ENCODE measurements around the gene ATP6V1E1.

Gene ATP6V1E1

DNA sequence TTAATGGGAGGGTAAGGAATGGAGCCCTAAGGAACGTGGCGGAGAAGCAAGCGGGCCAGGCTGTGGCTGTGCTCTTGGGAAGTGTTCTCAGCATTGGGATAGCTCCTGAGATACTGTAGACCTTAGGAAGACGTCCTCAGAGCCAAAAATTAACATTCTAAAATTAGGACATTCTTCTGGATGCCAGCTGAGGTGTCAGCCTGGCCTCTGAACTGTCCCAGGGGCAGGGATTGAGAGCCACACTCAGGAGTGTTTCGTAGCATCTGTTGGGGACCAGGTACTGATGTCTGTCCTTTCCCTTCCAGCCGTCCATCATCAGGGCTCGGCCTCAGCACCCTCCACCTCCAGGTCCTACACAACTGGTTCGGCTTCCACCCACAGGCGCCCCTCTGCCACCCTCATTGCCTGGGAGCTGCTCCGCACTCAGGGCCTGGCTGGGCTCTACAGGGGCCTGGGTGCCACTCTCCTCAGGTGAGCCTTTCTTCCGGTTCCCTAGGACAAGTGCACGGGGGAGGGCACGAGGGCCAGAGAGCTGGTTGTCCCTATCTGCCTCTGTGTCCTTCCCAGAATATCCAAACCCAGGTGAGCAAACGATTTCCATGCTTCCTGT, 41.6 kb downstream of the ATP6V1E1 start (continued):
- TF ChIP-seq, protein P1, sequence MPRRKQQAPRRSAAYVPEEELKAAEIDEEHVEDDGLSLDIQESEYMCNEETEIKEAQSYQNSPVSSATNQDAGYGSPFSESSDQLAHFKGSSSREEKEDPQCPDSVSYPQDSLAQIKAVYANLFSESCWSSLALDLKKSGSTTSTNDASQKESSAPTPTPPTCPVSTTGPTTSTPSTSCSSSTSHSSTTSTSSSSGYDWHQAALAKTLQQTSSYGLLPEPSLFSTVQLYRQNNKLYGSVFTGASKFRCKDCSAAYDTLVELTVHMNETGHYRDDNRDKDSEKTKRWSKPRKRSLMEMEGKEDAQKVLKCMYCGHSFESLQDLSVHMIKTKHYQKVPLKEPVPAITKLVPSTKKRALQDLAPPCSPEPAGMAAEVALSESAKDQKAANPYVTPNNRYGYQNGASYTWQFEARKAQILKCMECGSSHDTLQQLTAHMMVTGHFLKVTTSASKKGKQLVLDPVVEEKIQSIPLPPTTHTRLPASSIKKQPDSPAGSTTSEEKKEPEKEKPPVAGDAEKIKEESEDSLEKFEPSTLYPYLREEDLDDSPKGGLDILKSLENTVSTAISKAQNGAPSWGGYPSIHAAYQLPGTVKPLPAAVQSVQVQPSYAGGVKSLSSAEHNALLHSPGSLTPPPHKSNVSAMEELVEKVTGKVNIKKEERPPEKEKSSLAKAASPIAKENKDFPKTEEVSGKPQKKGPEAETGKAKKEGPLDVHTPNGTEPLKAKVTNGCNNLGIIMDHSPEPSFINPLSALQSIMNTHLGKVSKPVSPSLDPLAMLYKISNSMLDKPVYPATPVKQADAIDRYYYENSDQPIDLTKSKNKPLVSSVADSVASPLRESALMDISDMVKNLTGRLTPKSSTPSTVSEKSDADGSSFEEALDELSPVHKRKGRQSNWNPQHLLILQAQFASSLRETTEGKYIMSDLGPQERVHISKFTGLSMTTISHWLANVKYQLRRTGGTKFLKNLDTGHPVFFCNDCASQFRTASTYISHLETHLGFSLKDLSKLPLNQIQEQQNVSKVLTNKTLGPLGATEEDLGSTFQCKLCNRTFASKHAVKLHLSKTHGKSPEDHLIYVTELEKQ (tag by site-specific recombination; IDR thresholded peaks at IDR 0.05; ENCODE audit: borderline replicate concordance): no peak
- TF ChIP-seq INSM2 (tag by site-specific recombination; IDR thresholded peaks at IDR 0.05): no peak
- no peak for TF ChIP-seq ZNF707 (tag by site-specific recombination; IDR thresholded peaks at IDR 0.05)
- no peak for TF ChIP-seq ZNF146 (tag by site-specific recombination; IDR thresholded peaks at IDR 0.05)
- no peak for TF ChIP-seq ZNF704 (tag by site-specific recombination; IDR thresholded peaks at IDR 0.05)

- Histone ChIP-seq H3K27ac (ENCODE audit: extremely low read depth, low read depth, low read length) (no peak overlapping the region), H3K4me1 (ENCODE audit: control insufficient read depth, insufficient read depth, low read length) (no peaks in the 10 kb centered on the region), H3K9me3 (ENCODE audit: control insufficient read depth, insufficient read depth, low read depth, low read length) (no peaks in the 10 kb centered on the region), H3K4me3 (ENCODE audit: low read depth, low read length) (no peak overlapping the region), H3K36me3 (ENCODE audit: control insufficient read depth in 2 of 2, insufficient read depth in 1 of 2, low read length in 2 of 2) (no peaks in the 10 kb centered on the region)
- CTCF ChIA-PET: interaction anchor here (0.6 kb wide), 1 partner anchor 31 kb away, joined by 3 read pairs; no protein-coding TSS in a partner anchor
- POLR2A ChIA-PET: no interaction called here
- TF ChIP-seq, protein P2, sequence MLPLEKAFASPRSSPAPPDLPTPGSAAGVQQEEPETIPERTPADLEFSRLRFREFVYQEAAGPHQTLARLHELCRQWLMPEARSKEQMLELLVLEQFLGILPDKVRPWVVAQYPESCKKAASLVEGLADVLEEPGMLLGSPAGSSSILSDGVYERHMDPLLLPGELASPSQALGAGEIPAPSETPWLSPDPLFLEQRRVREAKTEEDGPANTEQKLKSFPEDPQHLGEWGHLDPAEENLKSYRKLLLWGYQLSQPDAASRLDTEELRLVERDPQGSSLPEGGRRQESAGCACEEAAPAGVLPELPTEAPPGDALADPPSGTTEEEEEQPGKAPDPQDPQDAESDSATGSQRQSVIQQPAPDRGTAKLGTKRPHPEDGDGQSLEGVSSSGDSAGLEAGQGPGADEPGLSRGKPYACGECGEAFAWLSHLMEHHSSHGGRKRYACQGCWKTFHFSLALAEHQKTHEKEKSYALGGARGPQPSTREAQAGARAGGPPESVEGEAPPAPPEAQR (tag by site-specific recombination; IDR thresholded peaks at IDR 0.05): no peak
- TF ChIP-seq ZNF701 (tag by site-specific recombination; IDR thresholded peaks at IDR 0.05) (no peak), ZNF555 (tag by site-specific recombination; conservative IDR thresholded peaks at IDR 0.05) (no peak), ZSCAN5A (tag by site-specific recombination; IDR thresholded peaks at IDR 0.05) (no peak), ZIC2 (tag by site-specific recombination; IDR thresholded peaks at IDR 0.05) (no peak), PRDM1 (tag by site-specific recombination; IDR thresholded peaks at IDR 0.05) (no peak)
- TF ChIP-seq, protein P3, sequence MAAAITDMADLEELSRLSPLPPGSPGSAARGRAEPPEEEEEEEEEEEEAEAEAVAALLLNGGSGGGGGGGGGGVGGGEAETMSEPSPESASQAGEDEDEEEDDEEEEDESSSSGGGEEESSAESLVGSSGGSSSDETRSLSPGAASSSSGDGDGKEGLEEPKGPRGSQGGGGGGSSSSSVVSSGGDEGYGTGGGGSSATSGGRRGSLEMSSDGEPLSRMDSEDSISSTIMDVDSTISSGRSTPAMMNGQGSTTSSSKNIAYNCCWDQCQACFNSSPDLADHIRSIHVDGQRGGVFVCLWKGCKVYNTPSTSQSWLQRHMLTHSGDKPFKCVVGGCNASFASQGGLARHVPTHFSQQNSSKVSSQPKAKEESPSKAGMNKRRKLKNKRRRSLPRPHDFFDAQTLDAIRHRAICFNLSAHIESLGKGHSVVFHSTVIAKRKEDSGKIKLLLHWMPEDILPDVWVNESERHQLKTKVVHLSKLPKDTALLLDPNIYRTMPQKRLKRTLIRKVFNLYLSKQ (tag by site-specific recombination; IDR thresholded peaks at IDR 0.05; ENCODE audit: borderline replicate concordance): no peak
- TF ChIP-seq, protein P4, sequence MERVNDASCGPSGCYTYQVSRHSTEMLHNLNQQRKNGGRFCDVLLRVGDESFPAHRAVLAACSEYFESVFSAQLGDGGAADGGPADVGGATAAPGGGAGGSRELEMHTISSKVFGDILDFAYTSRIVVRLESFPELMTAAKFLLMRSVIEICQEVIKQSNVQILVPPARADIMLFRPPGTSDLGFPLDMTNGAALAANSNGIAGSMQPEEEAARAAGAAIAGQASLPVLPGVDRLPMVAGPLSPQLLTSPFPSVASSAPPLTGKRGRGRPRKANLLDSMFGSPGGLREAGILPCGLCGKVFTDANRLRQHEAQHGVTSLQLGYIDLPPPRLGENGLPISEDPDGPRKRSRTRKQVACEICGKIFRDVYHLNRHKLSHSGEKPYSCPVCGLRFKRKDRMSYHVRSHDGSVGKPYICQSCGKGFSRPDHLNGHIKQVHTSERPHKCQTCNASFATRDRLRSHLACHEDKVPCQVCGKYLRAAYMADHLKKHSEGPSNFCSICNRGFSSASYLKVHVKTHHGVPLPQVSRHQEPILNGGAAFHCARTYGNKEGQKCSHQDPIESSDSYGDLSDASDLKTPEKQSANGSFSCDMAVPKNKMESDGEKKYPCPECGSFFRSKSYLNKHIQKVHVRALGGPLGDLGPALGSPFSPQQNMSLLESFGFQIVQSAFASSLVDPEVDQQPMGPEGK (tag by site-specific recombination; IDR thresholded peaks at IDR 0.05): no peak
- TF ChIP-seq, protein P5, sequence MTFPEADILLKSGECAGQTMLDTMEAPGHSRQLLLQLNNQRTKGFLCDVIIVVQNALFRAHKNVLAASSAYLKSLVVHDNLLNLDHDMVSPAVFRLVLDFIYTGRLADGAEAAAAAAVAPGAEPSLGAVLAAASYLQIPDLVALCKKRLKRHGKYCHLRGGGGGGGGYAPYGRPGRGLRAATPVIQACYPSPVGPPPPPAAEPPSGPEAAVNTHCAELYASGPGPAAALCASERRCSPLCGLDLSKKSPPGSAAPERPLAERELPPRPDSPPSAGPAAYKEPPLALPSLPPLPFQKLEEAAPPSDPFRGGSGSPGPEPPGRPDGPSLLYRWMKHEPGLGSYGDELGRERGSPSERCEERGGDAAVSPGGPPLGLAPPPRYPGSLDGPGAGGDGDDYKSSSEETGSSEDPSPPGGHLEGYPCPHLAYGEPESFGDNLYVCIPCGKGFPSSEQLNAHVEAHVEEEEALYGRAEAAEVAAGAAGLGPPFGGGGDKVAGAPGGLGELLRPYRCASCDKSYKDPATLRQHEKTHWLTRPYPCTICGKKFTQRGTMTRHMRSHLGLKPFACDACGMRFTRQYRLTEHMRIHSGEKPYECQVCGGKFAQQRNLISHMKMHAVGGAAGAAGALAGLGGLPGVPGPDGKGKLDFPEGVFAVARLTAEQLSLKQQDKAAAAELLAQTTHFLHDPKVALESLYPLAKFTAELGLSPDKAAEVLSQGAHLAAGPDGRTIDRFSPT (tag by site-specific recombination; IDR thresholded peaks at IDR 0.05): no peak
These were observed 45.4 kb downstream of the ATP6V1E1 start for GRCh38 chr22:17583151-17583550.
